GM19238 (cell line): Measurements from ENCODE around the gene UBR2.
"Not testable (repeated sequence)": the region's sequence is repeated elsewhere in the genome, so short reads cannot be mapped to it uniquely, and the experiment has no call there.

Experiments
- DNase-seq: peaks from one replicate; pipeline ENCODE4 v3.0.0; 2011; ENCODE audit warnings: low spot score; ENCODE audit not compliant: insufficient read length

The UBR2 gene

DNA sequence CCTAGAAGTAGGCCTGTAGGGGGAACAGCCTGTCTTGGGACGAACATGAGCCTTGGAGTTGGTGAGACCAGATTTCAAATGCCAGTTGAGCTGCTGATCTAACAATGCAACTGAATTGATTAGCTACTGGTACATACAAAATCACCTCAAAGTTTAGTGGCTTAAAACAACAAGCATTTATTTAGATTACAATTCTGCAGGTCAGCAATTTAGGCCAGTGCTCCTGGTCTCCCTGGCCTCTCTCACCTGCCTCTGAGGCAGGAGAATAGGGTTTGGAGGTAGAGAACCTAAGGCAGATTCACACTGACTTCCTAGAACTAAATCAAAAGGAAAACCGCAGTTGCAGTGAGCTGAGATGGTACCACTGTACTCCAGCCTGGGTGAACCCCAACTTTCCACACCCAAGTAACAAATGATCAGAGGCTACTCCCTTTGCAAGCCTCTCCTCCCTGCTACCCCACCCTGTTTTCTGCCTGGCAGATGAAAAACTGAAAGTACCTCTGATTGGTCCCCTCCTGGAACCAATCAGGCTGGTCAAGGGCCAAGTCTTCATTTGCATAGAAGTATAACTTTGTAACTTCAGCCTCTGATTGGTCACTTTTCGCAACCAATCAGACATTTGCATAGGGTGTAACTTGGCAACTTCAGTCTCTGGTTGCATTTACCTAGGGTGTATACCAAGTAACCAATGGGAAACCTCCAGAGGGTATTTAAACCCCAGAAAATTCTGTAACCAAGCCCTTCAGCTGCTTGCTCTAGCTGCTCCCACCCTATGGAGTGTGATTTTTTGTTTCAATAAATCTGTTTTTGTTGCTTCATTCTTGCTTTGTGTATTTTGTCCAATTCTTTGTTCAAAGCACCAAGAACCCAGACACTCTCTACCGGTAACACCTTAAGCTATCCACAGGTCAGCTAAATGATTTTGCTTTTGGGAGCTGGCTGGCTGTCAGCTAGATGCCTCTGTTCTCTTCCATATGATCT is 8.1 kb upstream of the UBR2 start:
- no peak for DNase-seq

- DNase-seq = no peak
Observed at GRCh38 chr6:42556462-42556861, 7.4 kb upstream of the UBR2 start.

DNA sequence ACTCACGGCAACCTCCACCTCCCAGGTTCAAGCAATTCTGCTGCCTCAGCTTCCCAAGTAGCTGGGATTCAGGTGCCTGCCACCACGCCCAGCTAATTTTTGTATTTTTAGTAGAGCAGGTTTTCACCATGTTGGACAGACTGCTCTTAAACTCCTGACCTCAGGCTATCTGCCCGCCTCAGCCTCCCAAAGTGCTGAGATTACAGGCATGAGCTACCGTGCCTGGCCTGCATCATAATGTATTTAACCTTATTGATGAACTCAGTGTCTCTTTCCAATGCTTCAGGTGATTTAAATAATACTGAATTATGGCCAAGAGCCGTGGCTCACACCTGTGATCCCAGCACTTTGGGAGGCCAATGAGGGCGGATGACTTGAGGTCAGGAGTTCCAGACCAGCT is 4.6 kb upstream of the UBR2 start:
- not testable (repeated sequence) for DNase-seq

GRCh38 chr6:42561986-42562385 is 1.8 kb upstream of the UBR2 start:
- no peak for DNase-seq

- DNase-seq = no peak
Observed at GRCh38 chr6:42562788-42563405, 932 bp upstream of the UBR2 start.

- no peak for DNase-seq
Observed at GRCh38 chr6:42564506-42564825, 637 bp downstream of the UBR2 start.

- DNase-seq = no peak
Observed at GRCh38 chr6:42565823-42566613, 2.2 kb downstream of the UBR2 start.

- DNase-seq = no peak
Observed at GRCh38 chr6:42566614-42567208, 2.9 kb downstream of the UBR2 start.

DNA sequence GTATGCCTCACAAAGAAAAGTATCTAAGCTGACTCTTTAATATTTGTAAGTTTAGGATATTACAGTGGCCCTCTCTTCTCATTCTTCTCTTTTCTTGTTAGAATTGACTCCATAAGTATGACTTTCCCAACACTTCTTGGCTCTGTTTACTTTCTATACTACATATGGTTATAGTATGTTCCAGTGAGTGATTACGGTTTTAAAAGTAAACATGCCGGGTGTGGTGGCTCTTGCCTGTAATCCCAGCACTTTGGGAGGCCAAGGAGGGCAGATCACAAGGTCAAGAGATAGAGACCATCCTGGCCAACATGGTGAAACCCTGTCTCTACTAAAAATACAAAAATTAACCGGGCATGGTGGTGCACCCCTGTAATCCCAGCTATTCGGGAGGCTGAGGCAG is 3.4 kb downstream of the UBR2 start:
- DNase-seq = not testable (repeated sequence)

DNA sequence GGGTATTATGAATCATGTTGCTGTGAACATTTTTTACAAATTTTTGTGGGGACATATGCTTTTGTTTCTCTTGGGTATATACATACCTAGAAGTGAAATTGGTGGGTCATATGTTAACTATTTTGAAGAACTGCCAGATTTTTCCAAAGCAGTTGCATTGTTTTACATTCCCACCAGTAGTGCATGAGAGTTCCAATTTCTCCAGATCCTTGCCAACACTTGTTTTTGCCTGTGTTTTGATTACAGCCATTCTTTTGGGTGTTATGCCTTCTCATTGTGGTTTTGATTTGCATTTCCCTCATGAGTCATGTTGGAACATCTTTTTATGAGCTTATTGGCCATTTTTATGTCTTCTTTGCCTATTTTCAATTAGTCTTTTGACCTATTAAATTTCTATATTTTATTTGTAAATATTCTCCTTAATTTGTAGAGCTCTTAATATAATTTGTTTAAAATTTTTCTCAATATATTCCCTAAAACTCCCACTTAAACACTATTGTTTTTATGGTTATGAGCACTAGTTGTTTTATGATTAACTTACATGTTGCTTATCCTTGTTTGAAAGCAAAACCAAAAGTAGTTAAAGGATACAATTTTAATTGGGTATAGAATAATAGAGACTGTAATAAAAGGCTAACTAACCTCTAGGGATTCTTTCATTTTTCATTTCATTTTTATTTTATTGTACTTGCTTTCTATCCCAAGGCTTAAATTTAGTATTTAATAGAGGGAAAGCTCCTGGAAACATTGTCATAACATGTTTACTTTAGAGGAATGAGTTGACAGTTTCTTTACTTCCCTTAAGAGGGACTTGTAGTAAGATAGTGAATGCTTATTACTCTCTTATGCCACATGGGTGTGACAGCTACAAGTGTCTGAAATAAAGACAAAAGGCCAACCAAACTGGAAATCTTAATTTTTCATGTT is 5.5 kb downstream of the UBR2 start:
- DNase-seq = no peak

- DNase-seq = no peak
Observed at GRCh38 chr6:42571611-42572342, 7.9 kb downstream of the UBR2 start.

- no peak for DNase-seq
Observed at GRCh38 chr6:42572523-42572922, 8.7 kb downstream of the UBR2 start.

GRCh38 chr6:42576538-42576937 is 12.7 kb downstream of the UBR2 start:
- DNase-seq = not testable (repeated sequence)

DNA sequence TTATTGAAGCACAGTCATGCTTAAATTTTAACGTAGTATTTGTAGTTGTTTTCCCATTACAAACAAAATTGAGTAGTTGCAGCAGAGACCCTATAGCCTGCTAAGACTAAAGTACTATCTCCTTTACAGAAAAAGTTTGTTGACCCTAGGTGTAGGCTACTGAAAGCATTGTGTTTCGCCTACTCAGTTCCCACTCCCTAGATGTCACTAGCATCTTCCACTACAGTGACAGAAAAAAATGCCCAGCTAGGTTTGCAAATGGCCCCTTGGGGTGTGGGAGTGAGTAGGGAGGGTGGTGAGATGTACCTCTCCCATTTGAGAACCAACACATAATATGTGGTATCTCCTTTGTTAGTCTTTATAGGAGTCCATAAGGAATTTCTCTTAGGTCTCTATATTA is 34.5 kb downstream of the UBR2 start:
- no peak for DNase-seq

DNA sequence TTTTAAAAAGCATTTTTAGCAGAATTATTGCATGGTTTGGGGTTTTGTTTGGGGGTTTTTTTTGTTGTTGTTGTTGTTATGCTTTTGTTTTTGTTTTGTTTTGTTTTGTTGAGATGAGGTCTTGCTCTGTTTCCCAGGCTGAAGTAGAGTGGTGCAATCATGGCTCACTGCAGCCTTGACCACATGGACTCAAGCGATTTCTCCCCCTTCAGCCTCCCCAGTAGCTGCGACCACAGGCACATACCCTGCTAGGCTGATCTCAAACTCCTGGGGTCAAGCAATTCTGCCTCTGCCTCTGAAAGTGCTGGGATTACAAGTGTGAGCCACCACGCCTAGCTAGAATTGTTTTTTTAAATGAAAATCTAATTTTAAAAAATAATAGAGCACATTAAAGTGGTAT is 35.7 kb downstream of the UBR2 start:
- DNase-seq = no peak

- DNase-seq = no peak
Observed at GRCh38 chr6:42604150-42604549, 40.3 kb downstream of the UBR2 start.

GRCh38 chr6:42604699-42605098 is 40.9 kb downstream of the UBR2 start:
- DNase-seq = not testable (repeated sequence)

GRCh38 chr6:42610416-42610815 is 46.6 kb downstream of the UBR2 start:
- DNase-seq = peak; percentile 10

GRCh38 chr6:42615518-42615917 is 51.7 kb downstream of the UBR2 start:
- no peak for DNase-seq

DNA sequence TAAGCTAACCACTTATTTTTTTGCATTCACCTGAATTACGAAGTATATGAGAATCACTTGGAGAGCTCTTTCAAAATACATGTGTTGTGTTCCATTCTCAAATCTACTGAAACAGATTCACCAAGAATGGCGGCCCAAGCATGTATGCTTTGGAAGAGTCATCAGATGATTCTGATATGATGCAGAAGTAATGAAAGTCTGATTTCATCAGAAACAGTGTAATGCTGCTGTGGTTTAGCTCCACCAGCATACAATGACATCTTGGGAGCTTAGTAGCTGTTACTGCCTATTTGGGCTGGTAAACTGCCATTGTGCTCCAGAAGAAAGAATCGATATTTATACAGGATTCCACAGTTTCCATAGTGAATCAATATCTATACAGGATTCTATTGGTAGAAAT is 52.9 kb downstream of the UBR2 start:
- DNase-seq = no peak
